HG03045 (cell line): ENCODE measurements around the gene KYAT1.

Experiments used
- ATAC-seq: cut with Tn5 transposase; IDR thresholded peaks from one replicate; pipeline ENCODE4 v1.9.1; 2021; ENCODE audit warnings: mild to moderate bottlenecking, moderate library complexity; ENCODE audit not compliant: unreplicated experiment

Gene KYAT1

DNA sequence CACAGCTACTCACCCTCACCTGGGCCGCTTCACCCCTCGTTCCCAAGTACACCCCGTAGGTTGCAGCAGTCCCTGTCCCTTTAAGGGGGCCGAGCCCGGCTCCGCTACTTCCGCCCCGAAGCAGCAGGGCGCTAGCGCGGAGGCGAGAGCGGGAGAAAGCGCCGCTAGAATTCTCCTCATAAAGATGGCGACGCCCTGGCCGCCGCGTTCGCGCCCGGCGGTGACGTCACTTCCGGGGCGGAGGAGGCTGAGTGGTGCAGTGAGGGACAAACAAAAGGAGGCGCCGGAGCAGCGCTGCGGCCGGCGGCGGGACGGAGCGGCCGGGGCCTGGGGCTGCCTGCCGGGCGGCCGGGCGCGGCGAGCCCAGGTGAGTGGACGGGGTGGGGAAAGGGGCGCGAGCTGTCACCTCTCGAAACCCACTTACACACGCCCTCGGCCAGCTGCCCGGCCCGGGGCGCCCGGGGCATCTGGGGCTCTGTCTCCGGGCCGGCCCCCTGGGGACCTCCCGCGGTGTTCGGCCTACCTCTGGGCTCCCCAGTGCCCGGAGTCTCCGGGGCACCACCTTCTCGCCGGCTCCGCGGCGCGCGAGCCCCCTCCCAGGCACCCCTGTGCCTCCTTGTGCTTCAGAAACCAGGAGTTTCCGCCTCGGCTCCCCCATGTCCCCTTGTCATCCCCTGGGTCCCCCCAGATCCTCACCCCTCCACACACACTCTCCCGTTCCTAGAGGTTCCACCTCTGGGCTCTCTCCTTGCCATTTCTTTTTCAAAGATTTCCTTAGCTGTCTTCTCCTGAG is at the start of gene KYAT1, which contains the start of gene LRRC8A:
Gene KYAT1, minus strand, starts transcription at position 67 of the 793 bp plus-strand sequence. CDS start 36,545 bp downstream, outside the sequence.
Gene LRRC8A, plus strand, starts transcription at position 250 of the 793 bp plus-strand sequence. CDS start 25,032 bp downstream, outside the sequence.
- peak; percentile 89 for ATAC-seq

DNA sequence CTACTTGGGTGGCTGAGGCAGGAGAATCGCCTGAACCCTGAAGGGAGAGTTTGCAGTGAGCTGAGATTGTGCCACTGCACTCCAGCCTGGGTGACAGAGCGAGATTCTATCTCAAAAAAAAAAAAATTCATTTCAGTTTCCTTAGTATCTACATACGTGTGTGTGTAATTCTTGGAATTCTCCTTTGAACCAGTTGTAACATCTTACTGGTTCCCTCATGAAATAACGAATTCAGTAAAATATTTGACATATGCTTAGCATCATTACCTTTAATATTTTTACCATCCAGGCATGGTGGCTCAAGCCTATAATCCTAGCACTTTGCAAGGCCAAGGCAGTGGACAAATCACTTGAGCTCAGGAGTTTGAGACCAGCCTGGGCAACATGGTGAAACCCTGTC is 47.8 kb upstream of the KYAT1 start:
- ATAC-seq = no peak

DNA sequence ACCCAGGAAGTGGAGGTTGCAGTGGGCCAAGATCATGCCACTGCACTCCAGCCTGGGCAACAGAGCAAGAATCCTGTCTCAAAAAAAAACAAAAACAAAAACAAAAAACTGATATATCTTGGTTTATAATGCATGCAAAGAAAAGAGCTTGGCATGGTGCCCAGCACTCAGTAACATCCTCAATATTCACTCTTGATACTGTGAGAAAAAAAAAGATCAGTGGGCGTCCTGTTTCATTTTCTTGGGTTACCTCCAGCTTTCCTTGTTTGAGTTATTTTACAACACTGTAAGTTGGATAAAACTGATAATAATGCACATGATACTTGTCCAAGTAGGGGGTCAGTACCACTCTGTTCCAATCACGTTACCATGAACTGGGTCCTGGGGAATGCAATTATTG is 46.9 kb upstream of the KYAT1 start:
- no peak for ATAC-seq

DNA sequence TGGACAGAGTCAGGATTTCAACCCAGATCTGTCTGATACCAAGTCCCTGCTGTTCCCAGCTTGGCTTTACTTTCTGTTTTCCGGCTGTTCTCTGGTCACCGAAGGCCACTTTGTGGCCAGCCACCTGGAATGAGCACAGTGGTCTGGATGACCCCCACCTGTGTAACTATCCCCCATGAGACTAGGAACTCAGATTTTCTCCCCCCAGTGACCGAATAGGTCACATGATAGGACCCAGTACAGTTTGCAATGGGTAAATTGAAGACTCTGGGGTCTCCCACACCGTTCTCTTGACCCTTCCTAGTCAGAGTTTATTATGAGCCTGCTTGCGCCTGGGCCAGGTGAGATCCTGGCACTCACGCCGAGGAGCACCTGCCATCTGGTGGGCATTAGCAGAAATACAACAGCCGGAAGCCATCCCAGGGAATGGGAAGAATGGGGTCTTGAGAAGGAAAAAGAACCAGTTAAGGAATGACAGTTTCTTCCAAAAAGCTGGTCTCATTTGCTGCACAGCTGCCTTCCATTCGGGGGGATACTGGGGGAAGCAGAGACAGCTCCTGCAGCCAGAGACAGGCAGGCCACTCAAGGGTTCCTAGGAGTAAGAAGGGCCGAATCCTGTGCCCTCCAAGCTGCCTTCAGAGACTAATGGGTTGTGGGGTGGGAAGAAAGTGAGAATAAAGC is 46.1 kb upstream of the KYAT1 start:
- no peak for ATAC-seq

DNA sequence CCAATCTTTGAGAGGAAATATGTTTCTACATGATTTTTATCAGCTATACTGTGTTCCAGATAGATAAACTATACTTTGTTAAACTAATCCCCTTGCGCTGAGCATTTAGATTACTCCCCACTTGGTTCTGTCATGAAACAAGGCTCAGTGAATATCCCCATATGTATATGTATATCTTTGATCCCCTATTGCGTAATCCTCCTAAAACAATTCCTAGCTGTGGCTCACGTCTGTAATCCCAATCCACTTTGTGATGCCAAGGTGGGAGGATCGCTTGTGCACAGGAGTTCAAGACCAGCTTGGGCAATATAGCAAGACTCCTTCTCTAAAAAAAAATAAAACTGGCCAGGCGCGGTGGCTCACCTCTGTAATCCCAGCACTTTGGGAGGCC is 41.7 kb upstream of the KYAT1 start:
- no peak for ATAC-seq

DNA sequence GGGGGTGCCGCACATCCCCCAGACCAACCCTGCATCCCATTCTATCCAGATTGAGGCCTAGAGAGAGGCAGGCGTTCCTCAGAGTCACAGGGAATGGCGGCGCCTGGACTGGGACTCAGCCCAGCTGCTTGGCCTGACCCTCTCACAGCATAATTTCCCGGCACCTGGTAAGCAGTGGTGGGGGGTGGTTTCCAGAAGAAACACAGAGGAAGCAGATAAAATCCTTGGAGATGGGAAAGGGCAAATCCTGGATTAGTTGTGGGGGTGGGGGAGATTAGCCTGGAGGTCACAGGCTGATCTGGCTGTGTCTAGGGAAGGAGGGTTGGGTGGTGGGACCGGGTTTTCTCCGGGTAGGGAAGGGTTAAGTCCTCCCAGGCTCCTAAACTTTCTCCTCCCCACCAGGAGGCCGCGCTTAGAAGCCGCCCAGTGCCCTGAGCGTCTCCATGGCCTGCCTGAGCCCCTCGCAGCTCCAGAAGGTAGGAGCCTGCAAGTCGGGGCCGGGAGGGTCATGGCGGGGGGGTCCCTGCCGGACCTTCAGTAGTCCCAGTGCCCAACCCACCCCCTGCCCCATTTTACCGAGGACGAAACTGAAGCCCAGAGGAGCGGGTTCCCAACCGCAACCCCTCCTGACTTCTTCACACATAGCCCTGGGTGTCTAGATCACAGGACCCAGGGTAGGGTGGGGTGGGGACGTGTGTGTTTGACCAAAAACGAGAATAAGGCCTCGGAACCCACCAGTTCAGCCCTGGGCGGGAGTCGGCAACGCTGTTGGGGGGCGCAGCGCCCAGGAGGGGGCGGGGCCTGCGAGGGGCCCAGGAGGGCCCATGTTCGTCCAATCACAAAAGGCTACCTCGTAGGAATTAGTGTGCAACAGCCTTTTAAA is 40.4 kb upstream of the KYAT1 start:
- no peak for ATAC-seq

DNA sequence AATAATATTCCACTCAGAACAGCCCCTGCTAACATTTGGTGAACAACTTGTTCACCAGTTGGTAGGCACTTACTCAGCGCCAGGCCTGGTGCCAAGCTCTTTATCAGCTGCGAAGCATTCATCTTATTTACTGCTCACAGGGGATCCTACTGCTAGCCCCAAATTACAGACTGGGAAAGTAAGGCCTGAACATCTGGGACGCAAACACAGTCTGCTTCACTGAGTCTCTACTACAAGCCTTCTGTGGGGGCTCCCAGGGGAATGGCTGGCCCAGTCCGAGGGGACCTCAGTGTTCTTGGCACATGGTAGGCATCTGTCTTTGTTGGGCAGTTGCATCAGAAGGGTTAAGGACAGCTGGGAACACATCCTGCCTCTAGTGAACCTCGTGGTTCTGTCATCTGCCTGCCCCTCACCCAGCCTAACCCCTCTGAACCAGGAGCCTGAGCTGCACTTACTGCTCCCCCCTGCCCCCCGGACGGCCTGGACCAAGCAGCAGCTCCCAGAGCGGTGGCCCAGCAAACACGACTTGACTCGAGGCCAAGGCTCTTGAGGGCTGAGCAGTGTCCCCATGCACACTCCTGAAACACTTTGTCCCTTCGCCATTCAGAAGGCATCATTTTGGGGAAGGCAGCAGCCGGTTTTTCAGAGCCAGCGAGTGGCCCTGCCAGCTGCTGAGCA is 38.8 kb upstream of the KYAT1 start, which contains the start of gene PHYHD1:
Gene PHYHD1, plus strand, starts transcription at position 602 of the 678 bp plus-strand sequence. CDS start 1,342 bp downstream, outside the sequence.
- no peak for ATAC-seq

DNA sequence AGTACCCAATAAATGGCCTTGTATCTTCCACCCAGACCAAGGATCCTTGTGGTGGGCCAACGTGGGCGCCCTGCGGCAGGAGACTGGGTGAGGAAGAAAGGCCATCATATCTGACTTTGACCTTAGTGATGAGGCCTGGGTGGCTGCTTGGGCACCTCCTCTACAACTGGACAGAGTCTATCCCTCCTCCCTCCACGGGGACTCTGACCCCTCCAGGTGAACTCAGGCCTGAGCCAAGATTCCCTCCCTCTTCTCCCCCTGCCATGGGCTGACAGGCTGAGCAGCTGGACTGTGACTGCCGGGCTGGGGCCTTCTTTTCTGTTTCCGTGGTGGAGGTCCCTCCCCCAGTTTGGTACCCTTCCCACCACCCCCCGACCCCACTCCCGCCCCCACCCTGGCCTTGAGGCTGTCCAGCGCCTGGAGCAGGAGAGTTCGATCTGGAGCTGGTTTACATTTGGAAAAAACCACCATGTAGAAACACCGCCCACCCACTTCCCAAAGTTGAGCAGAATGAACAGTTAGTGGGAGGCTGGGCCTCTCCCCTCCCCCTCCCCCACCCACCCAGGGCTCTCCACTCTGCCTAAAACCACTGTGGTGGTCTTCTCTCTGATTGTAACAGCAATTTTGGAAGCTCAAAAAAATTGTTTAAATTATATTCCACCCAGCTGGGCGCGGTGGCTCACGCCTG is 37.8 kb upstream of the KYAT1 start:
- ATAC-seq = no peak

DNA sequence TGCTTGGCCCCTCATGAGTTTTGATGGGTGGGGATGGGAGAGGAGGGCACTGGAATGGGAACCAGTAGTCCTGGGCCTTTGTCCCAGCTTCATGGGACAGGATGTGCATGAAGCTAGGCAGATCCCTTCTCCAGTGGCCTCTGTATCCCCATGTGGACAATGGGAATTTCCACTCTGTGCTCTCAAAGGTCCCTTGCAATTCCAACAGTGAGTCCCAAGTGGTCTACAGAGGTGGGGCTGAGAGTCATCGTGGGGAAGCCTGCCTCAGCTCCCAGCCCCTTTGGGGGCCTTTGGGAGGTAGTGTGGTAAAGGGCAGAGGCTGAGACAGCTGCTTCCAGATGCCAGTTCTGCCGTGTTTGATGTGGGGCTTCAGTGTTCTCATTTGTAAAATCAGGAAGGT is 37.2 kb upstream of the KYAT1 start:
- no peak for ATAC-seq

DNA sequence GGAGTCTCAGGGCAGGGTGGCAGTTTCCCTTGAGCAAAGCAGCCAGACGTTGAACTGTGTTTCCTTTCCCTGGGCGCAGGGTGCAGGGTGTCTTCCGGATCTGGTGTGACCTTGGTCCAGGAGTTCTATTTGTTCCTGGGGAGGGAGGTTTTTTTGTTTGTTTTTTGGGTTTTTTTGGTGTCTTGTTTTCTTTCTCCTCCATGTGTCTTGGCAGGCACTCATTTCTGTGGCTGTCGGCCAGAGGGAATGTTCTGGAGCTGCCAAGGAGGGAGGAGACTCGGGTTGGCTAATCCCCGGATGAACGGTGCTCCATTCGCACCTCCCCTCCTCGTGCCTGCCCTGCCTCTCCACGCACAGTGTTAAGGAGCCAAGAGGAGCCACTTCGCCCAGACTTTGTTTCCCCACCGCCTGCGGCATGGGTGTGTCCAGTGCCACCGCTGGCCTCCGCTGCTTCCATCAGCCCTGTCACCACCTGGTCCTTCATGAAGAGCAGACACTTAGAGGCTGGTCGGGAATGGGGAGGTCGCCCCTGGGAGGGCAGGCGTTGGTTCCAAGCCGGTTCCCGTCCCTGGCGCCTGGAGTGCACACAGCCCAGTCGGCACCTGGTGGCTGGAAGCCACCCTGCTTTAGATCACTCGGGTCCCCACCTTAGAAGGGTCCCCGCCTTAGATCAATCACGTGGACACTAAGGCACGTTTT is 35.5 kb upstream of the KYAT1 start:
- ATAC-seq = no peak

DNA sequence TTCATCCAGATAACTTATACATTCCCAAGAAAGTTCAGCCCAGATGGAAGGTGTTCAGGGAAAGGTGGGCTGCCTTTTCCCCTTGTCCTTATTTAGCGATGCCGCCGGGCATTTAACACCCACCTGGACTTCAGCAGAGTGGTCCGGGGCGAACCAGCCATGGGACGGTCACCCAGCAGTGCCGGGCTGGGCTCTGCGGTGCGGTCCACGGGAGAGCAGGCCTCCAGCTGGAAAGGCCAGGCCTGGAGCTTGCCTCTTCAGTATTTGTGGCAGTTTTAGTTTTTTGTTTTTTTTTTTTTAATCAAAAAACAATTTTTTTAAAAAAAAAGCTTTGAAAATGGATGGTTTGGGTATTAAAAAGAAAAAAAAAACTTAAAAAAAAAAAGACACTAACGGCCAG is 35.0 kb upstream of the KYAT1 start:
- no peak for ATAC-seq

DNA sequence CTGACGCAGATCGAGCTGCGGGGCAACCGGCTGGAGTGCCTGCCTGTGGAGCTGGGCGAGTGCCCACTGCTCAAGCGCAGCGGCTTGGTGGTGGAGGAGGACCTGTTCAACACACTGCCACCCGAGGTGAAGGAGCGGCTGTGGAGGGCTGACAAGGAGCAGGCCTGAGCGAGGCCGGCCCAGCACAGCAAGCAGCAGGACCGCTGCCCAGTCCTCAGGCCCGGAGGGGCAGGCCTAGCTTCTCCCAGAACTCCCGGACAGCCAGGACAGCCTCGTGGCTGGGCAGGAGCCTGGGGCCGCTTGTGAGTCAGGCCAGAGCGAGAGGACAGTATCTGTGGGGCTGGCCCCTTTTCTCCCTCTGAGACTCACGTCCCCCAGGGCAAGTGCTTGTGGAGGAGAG is 34.5 kb upstream of the KYAT1 start:
- ATAC-seq = no peak

DNA sequence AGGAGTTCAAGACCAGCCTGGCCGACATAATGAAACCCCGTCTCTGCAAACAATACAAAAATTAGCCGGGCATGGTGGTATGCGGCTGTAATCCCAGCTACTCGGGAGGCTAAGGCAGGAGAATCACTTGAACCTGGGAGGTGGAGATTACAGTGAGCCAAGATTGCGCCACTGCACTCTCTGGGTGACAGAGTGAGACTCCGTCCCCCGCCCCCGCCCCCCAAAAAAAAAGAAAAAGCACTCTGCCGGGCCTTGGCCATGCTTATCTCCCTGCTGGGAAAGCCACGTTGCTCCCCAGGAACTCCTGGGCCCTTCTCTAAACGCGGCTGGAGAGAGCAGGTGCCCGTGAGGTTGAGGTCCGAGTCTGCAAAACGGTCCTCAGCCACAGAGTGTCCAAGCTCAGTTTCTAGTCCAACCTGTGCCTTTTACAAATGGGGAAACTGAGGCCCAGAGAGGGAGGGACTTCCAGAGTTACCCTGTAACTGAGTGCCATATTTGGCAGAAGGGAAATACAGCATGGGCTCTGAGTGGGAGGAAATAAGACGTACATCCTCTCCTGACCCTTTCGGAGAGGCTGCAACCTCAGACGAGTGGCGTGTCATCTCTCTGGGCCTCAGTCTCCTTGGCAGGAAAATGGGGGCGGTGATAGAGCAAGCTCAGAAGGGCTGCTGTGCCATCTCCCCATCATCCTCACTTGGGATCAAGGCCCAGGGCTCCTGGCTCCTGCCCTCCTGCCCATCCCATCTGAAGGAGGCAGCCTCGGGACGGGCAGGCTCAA is 32.4 kb upstream of the KYAT1 start:
- no peak for ATAC-seq

DNA sequence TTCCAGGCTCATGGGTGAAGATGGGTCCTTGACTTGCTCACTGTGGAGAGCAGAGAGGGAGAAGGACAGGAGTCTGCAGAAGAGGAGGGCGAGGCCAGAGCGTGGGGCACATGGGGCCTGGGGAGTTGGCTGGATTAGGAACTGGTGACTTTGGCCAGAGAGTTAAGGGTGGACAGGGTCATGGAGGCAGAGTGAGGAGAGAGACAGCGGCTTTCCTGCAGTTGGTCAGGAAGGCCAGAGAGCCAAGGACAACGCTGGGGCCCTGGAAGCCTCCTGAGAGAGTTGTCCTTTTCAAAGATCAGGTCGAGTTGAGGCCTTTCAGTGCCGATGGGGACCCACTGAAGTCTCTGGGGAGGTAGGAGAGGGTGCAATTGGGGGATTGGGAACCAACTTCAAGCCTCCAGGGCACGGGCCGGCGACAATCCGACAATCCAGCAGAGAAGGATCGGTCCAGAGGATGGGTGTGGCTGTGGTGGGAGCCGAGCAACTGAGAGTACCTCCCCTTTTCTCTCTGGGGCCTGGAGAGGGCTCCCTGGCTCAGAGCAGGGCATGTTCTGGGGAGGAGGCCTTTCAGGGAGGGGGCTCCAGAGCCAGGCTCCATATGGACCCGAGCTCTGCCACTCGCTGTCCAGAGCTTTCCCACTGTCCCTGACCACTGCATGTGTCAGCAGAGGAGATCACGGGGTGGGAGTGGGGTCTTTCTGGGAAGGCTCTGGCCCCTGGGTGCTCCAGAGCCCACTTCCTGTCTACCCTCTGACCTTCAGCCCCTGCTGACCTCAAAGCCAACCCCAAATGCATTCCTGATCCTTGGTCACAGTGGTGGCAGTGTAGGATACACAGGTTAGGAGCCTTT is 31.5 kb upstream of the KYAT1 start:
- ATAC-seq = no peak

DNA sequence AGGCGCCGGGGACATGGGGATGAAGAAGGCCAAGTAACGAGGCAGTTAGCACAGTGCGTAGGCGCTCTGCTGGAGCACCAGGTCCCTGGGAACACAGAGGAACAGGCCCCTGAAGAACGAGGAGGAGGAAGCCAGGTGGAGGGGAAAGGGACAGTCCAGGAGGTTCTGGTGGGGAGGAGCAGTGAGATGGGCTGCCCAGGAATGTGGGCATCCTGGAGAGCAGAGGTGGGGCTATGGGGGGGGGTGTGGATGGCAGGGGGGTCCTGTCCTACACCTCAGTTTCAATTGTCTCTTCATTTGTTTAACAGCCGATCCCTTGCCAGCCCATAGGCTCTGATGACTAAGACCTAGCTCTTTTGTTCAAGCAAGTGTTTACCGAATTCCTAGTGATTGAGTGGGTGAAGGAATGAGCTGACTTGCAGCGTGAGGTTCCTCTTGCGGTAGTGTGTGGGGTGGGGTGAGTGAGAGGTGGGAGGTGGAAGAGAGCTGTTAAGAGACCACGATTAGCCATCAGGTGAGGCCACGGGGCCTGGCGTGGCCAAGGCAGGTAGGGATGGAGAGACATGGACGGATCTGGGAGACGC is 30.6 kb upstream of the KYAT1 start:
- ATAC-seq = no peak

DNA sequence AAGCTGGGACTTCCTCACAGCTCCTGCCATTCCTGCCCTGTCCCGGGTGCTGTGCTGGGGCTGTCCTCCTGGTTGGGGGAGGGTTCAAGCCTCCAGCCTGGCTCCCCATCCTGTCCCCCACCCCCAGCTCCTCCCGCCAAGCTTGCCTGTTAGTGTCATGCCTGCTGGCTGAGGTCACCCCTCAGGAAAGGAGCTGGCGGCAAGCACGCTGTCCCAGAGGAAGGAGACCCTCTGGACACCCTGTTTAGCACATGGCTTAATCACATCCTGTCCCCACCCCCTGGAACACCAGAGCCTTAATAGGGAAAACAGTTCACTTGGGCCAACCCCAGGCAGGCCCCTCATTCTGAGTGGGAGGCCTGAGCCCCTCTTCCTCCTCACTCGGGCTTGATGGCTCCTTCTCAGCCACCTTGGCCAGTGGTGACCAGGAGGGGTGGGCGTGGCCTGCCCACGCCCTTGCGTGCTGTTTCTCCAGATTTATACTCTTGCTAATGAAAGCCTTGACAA is 29.8 kb upstream of the KYAT1 start:
- no peak for ATAC-seq

DNA sequence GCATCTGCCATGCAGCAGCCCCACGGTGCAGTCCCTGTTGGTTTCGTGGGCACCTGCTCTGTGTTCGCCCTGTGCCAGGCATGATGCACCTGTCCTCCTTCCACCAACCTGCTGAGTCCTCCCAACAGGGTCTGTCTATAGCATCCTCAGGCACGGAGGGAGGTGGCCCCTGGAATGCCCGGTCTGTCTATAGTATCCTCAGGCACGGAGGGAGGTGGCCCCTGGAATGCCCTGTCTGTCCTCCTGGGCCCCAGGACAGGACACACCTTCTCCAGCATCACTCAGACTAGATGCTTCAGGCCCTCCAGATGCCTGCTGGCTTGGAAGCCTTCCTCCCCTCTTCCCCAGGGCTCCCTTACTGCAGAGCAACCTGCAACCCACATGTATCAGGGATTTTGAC is 29.2 kb upstream of the KYAT1 start:
- ATAC-seq = no peak
